ENCODE measurements around the gene ACKR3.

ACKR3 gene

GRCh38 chr2:236581546-236581945 lies 11.9 kb downstream of the ACKR3 start:
- in situ Hi-C loops (cut with HindIII; ENCODE audit: low sequenced_read_pairs), result no loop called here

GRCh38 chr2:236582968-236583367 lies 13.3 kb downstream of the ACKR3 start:
- in situ Hi-C loops (cut with HindIII; ENCODE audit: low sequenced_read_pairs), result no loop called here

- in situ Hi-C loops (cut with HindIII; ENCODE audit: low sequenced_read_pairs), result no loop called here
Measured at GRCh38 chr2:236583621-236584203, 14.1 kb downstream of the ACKR3 start.

- in situ Hi-C loops (cut with HindIII; ENCODE audit: low sequenced_read_pairs), result loop anchor here (5.0 kb wide), 1 partner anchor 53 kb away; no protein-coding TSS in a partner anchor
Measured at GRCh38 chr2:236584521-236585384, 15.1 kb downstream of the ACKR3 start.

- in situ Hi-C loops (cut with HindIII; ENCODE audit: low sequenced_read_pairs), result loop anchor here (5.0 kb wide), 1 partner anchor 51 kb away; no protein-coding TSS in a partner anchor
Measured at GRCh38 chr2:236585966-236586365, 16.3 kb downstream of the ACKR3 start.

GRCh38 chr2:236587861-236588815 lies 18.5 kb downstream of the ACKR3 start:
- in situ Hi-C loops (cut with HindIII; ENCODE audit: low sequenced_read_pairs), result loop anchor here (5.0 kb wide), 1 partner anchor 49 kb away; no protein-coding TSS in a partner anchor

GRCh38 chr2:236588932-236589592 lies 19.4 kb downstream of the ACKR3 start:
- in situ Hi-C loops (cut with HindIII; ENCODE audit: low sequenced_read_pairs), result loop anchor here (5.0 kb wide), 1 partner anchor 48 kb away; no protein-coding TSS in a partner anchor

- in situ Hi-C loops (cut with HindIII; ENCODE audit: low sequenced_read_pairs), result no loop called here
Measured at GRCh38 chr2:236590846-236591245, 21.2 kb downstream of the ACKR3 start.

- in situ Hi-C loops (cut with HindIII; ENCODE audit: low sequenced_read_pairs), result no loop called here
Measured at GRCh38 chr2:236592821-236593220, 23.2 kb downstream of the ACKR3 start.

- in situ Hi-C loops (cut with HindIII; ENCODE audit: low sequenced_read_pairs), result no loop called here
Measured at GRCh38 chr2:236593531-236593930, 23.9 kb downstream of the ACKR3 start.

- in situ Hi-C loops (cut with HindIII; ENCODE audit: low sequenced_read_pairs), result no loop called here
Measured at GRCh38 chr2:236593956-236594355, 24.3 kb downstream of the ACKR3 start.

- in situ Hi-C loops (cut with HindIII; ENCODE audit: low sequenced_read_pairs), result loop anchor here (5.0 kb wide), 1 partner anchor 45 kb away; no protein-coding TSS in a partner anchor
Measured at GRCh38 chr2:236597629-236598028, 28.0 kb downstream of the ACKR3 start.

GRCh38 chr2:236599059-236599458 lies 29.4 kb downstream of the ACKR3 start:
- in situ Hi-C loops (cut with HindIII; ENCODE audit: low sequenced_read_pairs), result loop anchor here (5.0 kb wide), 1 partner anchor 47 kb away; no protein-coding TSS in a partner anchor

- in situ Hi-C loops (cut with HindIII; ENCODE audit: low sequenced_read_pairs), result no loop called here
Measured at GRCh38 chr2:236600158-236600557, 30.5 kb downstream of the ACKR3 start.

GRCh38 chr2:236600892-236601291 lies 31.3 kb downstream of the ACKR3 start:
- in situ Hi-C loops (cut with HindIII; ENCODE audit: low sequenced_read_pairs), result no loop called here

GRCh38 chr2:236601316-236602202 lies 31.9 kb downstream of the ACKR3 start:
- in situ Hi-C loops (cut with HindIII; ENCODE audit: low sequenced_read_pairs), result no loop called here

GRCh38 chr2:236602678-236603077 lies 33.1 kb downstream of the ACKR3 start:
- in situ Hi-C loops (cut with HindIII; ENCODE audit: low sequenced_read_pairs), result no loop called here

GRCh38 chr2:236603361-236604015 lies 33.9 kb downstream of the ACKR3 start:
- in situ Hi-C loops (cut with HindIII; ENCODE audit: low sequenced_read_pairs), result no loop called here

All from endothelial cell of hepatic sinusoid (primary cell).